Stimulated activated naive CD8-positive, alpha-beta T cell treated with anti-CD3 and anti-CD28 coated beads, Interleukin-15, amount 100 ng/mL, for 72 hours (primary cell): Measurements from ENCODE around the gene IRF2.
"Not testable (repeated sequence)": the region's sequence is repeated elsewhere in the genome, so short reads cannot be mapped to it uniquely, and the experiment has no call there.

Experiments
- ATAC-seq: fragments of 150-1000 bp; cut with Tn5 transposase; 2 replicates; pipeline ENCODE4 v1.10.0; 2021; ENCODE audit warnings: mild to moderate bottlenecking, moderate library complexity
- DNase-seq, 2 donors: peaks; one replicate each; pipeline ENCODE4 v3.0.0; 2021 to 2022
- H3K27ac Mint-ChIP-seq, 2 donors: one replicate each; pipeline ENCODE4 v1.8.0; 2022; ENCODE audit warnings: mild to moderate bottlenecking in 2 of 2, mixed read lengths in 2 of 2, moderate library complexity in 2 of 2
- H3K27me3 Mint-ChIP-seq: one replicate; pipeline ENCODE4 v1.8.0; 2022; ENCODE audit warnings: mixed read lengths
- H3K4me1 Mint-ChIP-seq: one replicate; pipeline ENCODE4 v1.8.0; 2022; ENCODE audit warnings: mild to moderate bottlenecking, mixed read lengths
- H3K4me3 Mint-ChIP-seq, 2 donors: one replicate each; pipeline ENCODE4 v1.8.0; 2022; ENCODE audit warnings: mild to moderate bottlenecking in 2 of 2, mixed read lengths in 2 of 2, moderate library complexity in 1 of 2
- H3K9me3 Mint-ChIP-seq, 2 donors: one replicate each; pipeline ENCODE4 v1.8.0; 2022; ENCODE audit warnings: mixed read lengths in 2 of 2

IRF2 gene

GRCh38 chr4:184388106-184388505 is 86.2 kb downstream of the IRF2 start:
- DNase-seq = no peak
- Mint-ChIP-seq H3K4me3 (no peak overlapping the region), H3K27me3 (no peaks in the 10 kb centered on the region), H3K27ac (peak overlapping the region in 1 of 2 donors; percentile 77), H3K9me3 (no peaks in the 10 kb centered on the region), H3K4me1 (peaks cover 42% of the 10 kb centered on the region)
- ATAC-seq = no peak

- Mint-ChIP-seq H3K27me3 (no peaks in the 10 kb centered on the region), H3K4me3 (no peak overlapping the region), H3K9me3 (no peaks in the 10 kb centered on the region), H3K4me1 (peaks cover 50% of the 10 kb centered on the region), H3K27ac (no peak overlapping the region)
- DNase-seq (no peak), ATAC-seq (no peak)
Measured at GRCh38 chr4:184387351-184387750, 87.0 kb downstream of the IRF2 start.

GRCh38 chr4:184386271-184386781 is 88.0 kb downstream of the IRF2 start:
- Mint-ChIP-seq H3K27ac (peak overlapping the region in 1 of 2 donors; percentile 34), H3K27me3 (no peaks in the 10 kb centered on the region), H3K9me3 (no peaks in the 10 kb centered on the region), H3K4me3 (no peak overlapping the region), H3K4me1 (peaks cover 60% of the 10 kb centered on the region)
- no peak for DNase-seq
- no peak for ATAC-seq

GRCh38 chr4:184385705-184386141 is 88.6 kb downstream of the IRF2 start:
- Mint-ChIP-seq H3K27me3 (no peaks in the 10 kb centered on the region), H3K27ac (no peak overlapping the region), H3K4me1 (peaks cover 64% of the 10 kb centered on the region), H3K9me3 (peaks cover 2 to 3% of the 10 kb centered on the region in 2 donors), H3K4me3 (no peak overlapping the region)
- no peak for ATAC-seq
- no peak for DNase-seq

- Mint-ChIP-seq H3K9me3 (peaks cover 6 to 10% of the 10 kb centered on the region in 2 donors), H3K4me1 (peaks cover 67% of the 10 kb centered on the region), H3K4me3 (peak overlapping the region in 1 of 2 donors; percentile 46), H3K27ac (peak overlapping the region in 1 of 2 donors; percentile 12), H3K27me3 (no peaks in the 10 kb centered on the region)
- peak; percentile 8 for ATAC-seq
- DNase-seq = no peak
Measured at GRCh38 chr4:184384810-184385557, 89.4 kb downstream of the IRF2 start.

- Mint-ChIP-seq H3K9me3 (peaks cover 6 to 11% of the 10 kb centered on the region in 2 donors), H3K27me3 (no peaks in the 10 kb centered on the region), H3K4me3 (peak overlapping the region; percentile 46 to 74), H3K27ac (peak overlapping the region in 1 of 2 donors; percentile 27), H3K4me1 (peaks cover 67% of the 10 kb centered on the region)
- ATAC-seq (peak; percentile 72), DNase-seq (peak in 1 of 2 donors; percentile 33)
Measured at GRCh38 chr4:184384056-184384809, 90.1 kb downstream of the IRF2 start.

- H3K27ac Mint-ChIP-seq = peak overlapping the region; percentile 27
- H3K9me3 Mint-ChIP-seq = peaks cover 6 to 11% of the 10 kb centered on the region in 2 donors
- ATAC-seq = no peak
- peaks cover 71% of the 10 kb centered on the region for H3K4me1 Mint-ChIP-seq
- peak overlapping the region; percentile 46 to 74 for H3K4me3 Mint-ChIP-seq
- DNase-seq = no peak
- no peaks in the 10 kb centered on the region for H3K27me3 Mint-ChIP-seq
Measured at GRCh38 chr4:184383497-184384055, 90.8 kb downstream of the IRF2 start.

- no peaks in the 10 kb centered on the region for H3K27me3 Mint-ChIP-seq
- H3K27ac Mint-ChIP-seq = peak overlapping the region; percentile 21 to 79
- peaks cover 6 to 11% of the 10 kb centered on the region in 2 donors for H3K9me3 Mint-ChIP-seq
- peaks cover 83% of the 10 kb centered on the region for H3K4me1 Mint-ChIP-seq
- ATAC-seq (peak; percentile 85), DNase-seq (peak; percentile 25 to 45)
- H3K4me3 Mint-ChIP-seq = peak overlapping the region; percentile 54 to 79
Measured at GRCh38 chr4:184382189-184382846, 92.0 kb downstream of the IRF2 start.

GRCh38 chr4:184380707-184381106 is 93.6 kb downstream of the IRF2 start:
- Mint-ChIP-seq H3K27me3 (no peaks in the 10 kb centered on the region), H3K4me3 (no peak overlapping the region), H3K4me1 (peaks cover 81% of the 10 kb centered on the region), H3K27ac (no peak overlapping the region), H3K9me3 (peaks cover 6 to 17% of the 10 kb centered on the region in 2 donors)
- ATAC-seq (no peak), DNase-seq (no peak)

GRCh38 chr4:184380214-184380613 is 94.1 kb downstream of the IRF2 start:
- not testable (repeated sequence) for H3K27me3 Mint-ChIP-seq, DNase-seq, H3K27ac Mint-ChIP-seq, H3K4me3 Mint-ChIP-seq, ATAC-seq
- Mint-ChIP-seq H3K9me3 (peaks cover 6 to 17% of the 10 kb centered on the region in 2 donors), H3K4me1 (peaks cover 81% of the 10 kb centered on the region)

GRCh38 chr4:184376923-184377322 is 97.4 kb downstream of the IRF2 start:
- Mint-ChIP-seq H3K4me1 (peaks cover 67% of the 10 kb centered on the region), H3K27me3 (no peaks in the 10 kb centered on the region), H3K27ac (no peak overlapping the region), H3K4me3 (no peak overlapping the region), H3K9me3 (peaks cover 6 to 17% of the 10 kb centered on the region in 2 donors)
- DNase-seq (no peak), ATAC-seq (no peak)

- DNase-seq (no peak), ATAC-seq (no peak)
- H3K27me3 Mint-ChIP-seq = no peaks in the 10 kb centered on the region
- peaks cover 6 to 17% of the 10 kb centered on the region in 2 donors for H3K9me3 Mint-ChIP-seq
- no peak overlapping the region for H3K4me3 Mint-ChIP-seq
- peaks cover 64% of the 10 kb centered on the region for H3K4me1 Mint-ChIP-seq
- no peak overlapping the region for H3K27ac Mint-ChIP-seq
Measured at GRCh38 chr4:184376126-184376838, 98.1 kb downstream of the IRF2 start.

GRCh38 chr4:184375623-184376022 is 98.7 kb downstream of the IRF2 start:
- DNase-seq, H3K27me3 Mint-ChIP-seq, ATAC-seq, H3K27ac Mint-ChIP-seq: not testable (repeated sequence)
- H3K9me3 Mint-ChIP-seq = peaks cover 4 to 13% of the 10 kb centered on the region in 2 donors
- peak overlapping the region in 1 of 2 donors; percentile 28 for H3K4me3 Mint-ChIP-seq
- peaks cover 66% of the 10 kb centered on the region for H3K4me1 Mint-ChIP-seq

- Mint-ChIP-seq H3K4me3 (peak overlapping the region; percentile 28 to 38), H3K9me3 (peaks cover 0 to 7% of the 10 kb centered on the region in 2 donors), H3K4me1 (peaks cover 65% of the 10 kb centered on the region), H3K27ac (no peak overlapping the region), H3K27me3 (no peaks in the 10 kb centered on the region)
- peak; percentile 88 for ATAC-seq
- DNase-seq = no peak
Measured at GRCh38 chr4:184375027-184375426, 99.3 kb downstream of the IRF2 start.
